CD4-positive, alpha-beta T cell (primary cell): ENCODE results near the gene TNRC6A. TPM values are rescaled to one million over a fixed set of nuclear protein-coding genes. Genes with fewer than 3 reads are reported as not detected.

ENCODE experiments used
- ATAC-seq: fragments of 200-7000 bp; cut with Tn5 transposase; one replicate; pipeline ENCODE4 v1.10.0; 2022; ENCODE audit warnings: mild to moderate bottlenecking; ENCODE audit not compliant: poor library complexity
- CTCF ChIA-PET: fragments of 350-600 bp; sonication (Branson Sonifier 250); formaldehyde crosslinking; loops from one replicate; lab custom pipeline; 2021; ENCODE audit warnings: antibody characterized with exemption, inconsistent platforms; lab: Charles Lee
- POLR2A ChIA-PET: fragments of 350-600 bp; sonication (Branson Sonifier 250); formaldehyde crosslinking; loops from one replicate; lab custom pipeline; 2021; ENCODE audit warnings: antibody characterized with exemption, inconsistent platforms; lab: Charles Lee
- DNase-seq, 14 experiments: peaks; one replicate each; pipeline ENCODE4 v3.0.0-alpha.2; 2013 to 2020; ENCODE audit warnings: mixed read lengths in 2 of 14
- H3K27ac ChIP-seq, 2 donors: one replicate each; pipeline versions ENCODE4 v1.5.1 to v1.7.0; 2013; ENCODE audit warnings: low read length in 2 of 2, low read depth in 1 of 2, mild to moderate bottlenecking in 1 of 2
- H3K27me3 ChIP-seq, 2 experiments: 1 replicate in 1 of 2; 2 replicates in 1 of 2; pipeline versions ENCODE4 v1.6.1 to v1.7.0; 2013; ENCODE audit warnings: low read length in 2 of 2, control low read depth in 1 of 2, mild to moderate bottlenecking in 1 of 2, moderate library complexity in 1 of 2; ENCODE audit not compliant: insufficient read depth in 2 of 2, control insufficient read depth in 1 of 2
- H3K36me3 ChIP-seq: one replicate; pipeline ENCODE4 v1.6.1; 2013; ENCODE audit warnings: low read length, control low read depth; ENCODE audit not compliant: insufficient read depth
- H3K4me1 ChIP-seq: one replicate; pipeline ENCODE4 v1.6.1; 2013; ENCODE audit warnings: low read length, control low read depth; ENCODE audit not compliant: insufficient read depth
- H3K4me3 ChIP-seq: one replicate; pipeline ENCODE4 v1.5.1; 2013; ENCODE audit warnings: mild to moderate bottlenecking, low read length, moderate library complexity
- H3K9me3 ChIP-seq, 2 experiments: 1 replicate in 1 of 2; 2 replicates in 1 of 2; pipeline versions ENCODE4 v1.6.1 to v1.7.0; 2013; ENCODE audit warnings: low read length in 2 of 2, mild to moderate bottlenecking in 2 of 2, control low read depth in 1 of 2, moderate library complexity in 1 of 2; ENCODE audit not compliant: control insufficient read depth in 1 of 2, insufficient read depth in 1 of 2
- H3K27ac Mint-ChIP-seq: one replicate; pipeline ENCODE4 v1.8.0; 2020; ENCODE audit warnings: mixed read lengths
- H3K27me3 Mint-ChIP-seq: one replicate; pipeline ENCODE4 v1.8.0; 2021; ENCODE audit warnings: mixed read lengths
- H3K36me3 Mint-ChIP-seq: one replicate; pipeline ENCODE4 v1.8.0; 2021; ENCODE audit warnings: low read depth, mixed read lengths
- H3K4me1 Mint-ChIP-seq: one replicate; pipeline ENCODE4 v1.8.0; 2021; ENCODE audit warnings: low read depth, mixed read lengths
- H3K4me3 Mint-ChIP-seq: one replicate; pipeline ENCODE4 v1.8.0; 2020; ENCODE audit warnings: mild to moderate bottlenecking, mixed read lengths
- H3K9me3 Mint-ChIP-seq: one replicate; pipeline ENCODE4 v1.8.0; 2020; ENCODE audit warnings: mixed read lengths
- intact Hi-C, 2 experiments: fragments of 100-400 bp; cut with DNase I in 1 of 2; cut with micrococcal nuclease in 1 of 2; formaldehyde crosslinking; loops; one replicate each; pipeline versions ENCODE4 v1.15.1 to v1.9.0; 2023 to 2025; cut with DNase I, micrococcal nuclease
- total RNA-seq, 174 experiments: library from RNA in 2 of 174; stranded (reverse) in 2 of 174; gene quantifications; one replicate each; pipeline ENCODE4 v1.2.3 and lab custom pipeline; 2021 to 2026
- TF ChIP-seq, protein P1 (sequence below): fragments of 200-600 bp; IDR thresholded peaks from one replicate; pipeline ENCODE4 v1.8.0; 2022; ENCODE audit warnings: antibody characterized with exemption, mild to moderate bottlenecking

The TNRC6A gene
- total RNA-seq, 2 experiments from 2014 or later = 70.4 to 74.6 TPM

DNA sequence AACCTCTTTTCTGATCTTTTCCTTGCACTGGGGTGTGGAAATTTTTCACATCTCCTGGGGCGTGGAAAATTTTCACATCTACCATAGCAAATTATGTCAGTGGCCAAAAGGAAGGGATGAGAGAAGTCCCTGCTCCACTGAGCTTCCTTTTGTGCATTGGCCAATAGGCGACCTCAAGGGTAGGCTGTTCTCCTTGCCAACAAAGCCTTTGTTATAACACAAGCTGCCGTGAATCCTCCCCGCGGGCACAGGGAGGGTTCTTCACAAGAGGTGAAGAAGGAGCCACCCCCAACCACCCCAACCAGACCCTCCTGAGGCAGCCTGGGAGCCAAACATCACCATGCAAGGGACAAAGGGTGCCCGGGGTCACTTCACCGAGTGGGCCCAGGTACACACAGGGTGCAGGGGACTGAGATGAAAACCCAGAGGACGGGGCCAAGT, 122.8 kb downstream of the TNRC6A start:
- CTCF ChIA-PET = interaction anchor here (1.0 kb wide), 1 partner anchor 16 kb away, joined by 3 read pairs; no protein-coding TSS in a partner anchor

DNA sequence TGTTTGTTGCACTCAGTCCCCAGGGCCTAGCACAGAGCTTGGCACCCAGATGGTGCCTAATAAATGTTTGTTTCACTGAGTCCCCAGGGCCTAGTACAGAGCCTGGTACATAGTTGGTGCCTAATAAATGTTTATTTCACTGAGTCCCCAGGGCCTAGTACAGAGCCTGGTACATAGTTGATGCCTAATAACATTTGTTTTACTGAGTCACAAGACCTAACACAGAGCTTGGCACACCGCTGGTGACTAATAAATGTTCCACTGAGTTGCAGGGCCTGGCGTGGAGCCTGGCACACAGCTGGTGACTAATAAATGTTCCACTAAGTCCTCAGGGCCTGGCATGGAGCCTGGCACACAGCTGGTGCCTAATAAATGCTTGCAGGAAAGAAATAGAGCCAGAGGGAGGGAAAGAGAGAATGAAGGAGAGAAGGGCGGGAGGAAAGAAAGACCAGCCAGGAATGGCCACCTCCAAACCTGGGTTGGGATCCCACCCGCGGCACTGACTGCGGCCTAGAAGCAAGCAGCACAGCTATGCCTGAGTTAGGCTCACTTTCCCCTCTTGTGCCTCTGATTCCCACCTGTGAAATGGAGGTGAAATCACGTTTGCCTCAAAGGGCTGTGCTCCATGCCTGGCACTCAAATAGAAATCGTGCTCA, 123.8 kb downstream of the TNRC6A start:
- ATAC-seq (no peak), DNase-seq (no peak)
- H3K27ac Mint-ChIP-seq = no peak overlapping the region
- ChIA-PET POLR2A (interaction anchor here (0.6 kb wide), 1 partner anchor 57 kb away, joined by 5 read pairs; no protein-coding TSS in a partner anchor), CTCF (no interaction called here)
- H3K4me3 Mint-ChIP-seq = no peak overlapping the region
- no peaks in the 10 kb centered on the region for H3K4me1 ChIP-seq
- H3K36me3 ChIP-seq = no peaks in the 10 kb centered on the region
- no peaks in the 10 kb centered on the region for H3K9me3 Mint-ChIP-seq
- no peak overlapping the region for H3K27ac ChIP-seq
- peaks cover 3% of the 10 kb centered on the region for H3K27me3 Mint-ChIP-seq
- TF ChIP-seq, protein P1, sequence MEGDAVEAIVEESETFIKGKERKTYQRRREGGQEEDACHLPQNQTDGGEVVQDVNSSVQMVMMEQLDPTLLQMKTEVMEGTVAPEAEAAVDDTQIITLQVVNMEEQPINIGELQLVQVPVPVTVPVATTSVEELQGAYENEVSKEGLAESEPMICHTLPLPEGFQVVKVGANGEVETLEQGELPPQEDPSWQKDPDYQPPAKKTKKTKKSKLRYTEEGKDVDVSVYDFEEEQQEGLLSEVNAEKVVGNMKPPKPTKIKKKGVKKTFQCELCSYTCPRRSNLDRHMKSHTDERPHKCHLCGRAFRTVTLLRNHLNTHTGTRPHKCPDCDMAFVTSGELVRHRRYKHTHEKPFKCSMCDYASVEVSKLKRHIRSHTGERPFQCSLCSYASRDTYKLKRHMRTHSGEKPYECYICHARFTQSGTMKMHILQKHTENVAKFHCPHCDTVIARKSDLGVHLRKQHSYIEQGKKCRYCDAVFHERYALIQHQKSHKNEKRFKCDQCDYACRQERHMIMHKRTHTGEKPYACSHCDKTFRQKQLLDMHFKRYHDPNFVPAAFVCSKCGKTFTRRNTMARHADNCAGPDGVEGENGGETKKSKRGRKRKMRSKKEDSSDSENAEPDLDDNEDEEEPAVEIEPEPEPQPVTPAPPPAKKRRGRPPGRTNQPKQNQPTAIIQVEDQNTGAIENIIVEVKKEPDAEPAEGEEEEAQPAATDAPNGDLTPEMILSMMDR = no peak
- no peaks in the 10 kb centered on the region for H3K27me3 ChIP-seq
- H3K36me3 Mint-ChIP-seq = no peaks in the 10 kb centered on the region
- H3K9me3 ChIP-seq = peaks cover 0 to 4% of the 10 kb centered on the region in 2 experiments
- H3K4me1 Mint-ChIP-seq = no peaks in the 10 kb centered on the region
- no peak overlapping the region for H3K4me3 ChIP-seq
- intact Hi-C loops = no loop called here

More for the DNA sequence above, 122.8 kb downstream of the TNRC6A start:
- DNase-seq (no peak), ATAC-seq (no peak)
- H3K4me1 ChIP-seq = no peaks in the 10 kb centered on the region
- peaks cover 0 to 4% of the 10 kb centered on the region in 2 experiments for H3K9me3 ChIP-seq
- H3K27ac ChIP-seq = no peak overlapping the region
- TF ChIP-seq, protein P1 = no peak
- no peaks in the 10 kb centered on the region for H3K36me3 Mint-ChIP-seq
- no peaks in the 10 kb centered on the region for H3K36me3 ChIP-seq
- H3K4me3 ChIP-seq = no peak overlapping the region
- H3K9me3 Mint-ChIP-seq = no peaks in the 10 kb centered on the region
- H3K27me3 ChIP-seq = no peaks in the 10 kb centered on the region
- no peaks in the 10 kb centered on the region for H3K4me1 Mint-ChIP-seq
- intact Hi-C loops = no loop called here
- POLR2A ChIA-PET = no interaction called here
- H3K4me3 Mint-ChIP-seq = no peak overlapping the region
- no peaks in the 10 kb centered on the region for H3K27me3 Mint-ChIP-seq
- no peak overlapping the region for H3K27ac Mint-ChIP-seq

DNA sequence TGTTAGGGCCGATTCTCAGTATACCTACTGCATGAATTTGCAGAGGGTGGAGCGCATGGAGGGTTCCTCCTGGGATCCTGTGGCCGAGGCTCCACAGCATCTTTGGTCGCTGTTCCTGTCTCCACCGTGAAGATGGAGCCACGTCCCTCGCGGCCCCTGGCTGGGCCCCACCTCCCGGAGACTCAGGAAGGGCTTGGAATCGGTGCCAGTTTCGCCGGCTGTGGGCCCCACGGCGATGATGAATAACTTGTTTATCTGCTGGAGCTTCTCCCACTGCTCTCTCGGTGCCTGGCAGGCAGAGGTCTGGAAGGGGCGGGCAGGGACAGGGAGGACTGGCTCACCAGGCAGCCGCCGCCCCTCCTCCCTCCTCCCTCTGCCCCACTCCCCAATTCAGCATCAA, 124.4 kb downstream of the TNRC6A start:
- intact Hi-C loops = no loop called here
- H3K27ac Mint-ChIP-seq = no peak overlapping the region
- POLR2A ChIA-PET = no interaction called here

More for the DNA sequence above, 124.4 kb downstream of the TNRC6A start:
- Histone ChIP-seq H3K36me3 (no peaks in the 10 kb centered on the region), H3K27ac (no peak overlapping the region), H3K4me1 (no peaks in the 10 kb centered on the region), H3K9me3 (peaks cover 0 to 4% of the 10 kb centered on the region in 2 experiments), H3K4me3 (no peak overlapping the region), H3K27me3 (no peaks in the 10 kb centered on the region)
- Mint-ChIP-seq H3K4me1 (no peaks in the 10 kb centered on the region), H3K9me3 (no peaks in the 10 kb centered on the region), H3K27me3 (peaks cover 7% of the 10 kb centered on the region), H3K36me3 (no peaks in the 10 kb centered on the region), H3K4me3 (no peak overlapping the region)
- DNase-seq = no peak
- CTCF ChIA-PET = no interaction called here
- TF ChIP-seq, protein P1 = no peak
- no peak for ATAC-seq
